Caco-2 (cell line): ENCODE data around the gene SEMA4D. TPM values are rescaled to one million over a fixed set of nuclear protein-coding genes. Genes with fewer than 3 reads are reported as not detected.
A peak's percentile ranks its signal among the peaks of the same experiment; 100 is the strongest.

Source experiments
- BruUV-seq: library from RNA; stranded (reverse); fragments of 400-500 nt; replicated peaks from 2 replicates; lab custom pipeline; 2021; lab: Mats Ljungman, UMichigan
- CTCF ChIA-PET: fragments of 300-600 bp; sonication (Branson Sonifier 250); formaldehyde crosslinking; loops from one replicate; lab custom pipeline; 2022; ENCODE audit warnings: antibody characterized with exemption; lab: Charles Lee
- POLR2A ChIA-PET: fragments of 300-600 bp; sonication (Branson Sonifier 250); formaldehyde crosslinking; loops from one replicate; lab custom pipeline; 2022; ENCODE audit warnings: antibody characterized with exemption; lab: Charles Lee
- DNase-seq, 2 experiments: peaks; one replicate each; pipeline versions ENCODE4 v3.0.0 to v3.0.0-alpha.2; 2020 to 2022
- H3K27me3 ChIP-seq: replicated peaks from 2 replicates; pipeline ENCODE4 v1.6.0; 2011; ENCODE audit warnings: low read length; ENCODE audit not compliant: control insufficient read depth, insufficient read depth
- H3K36me3 ChIP-seq: 2 replicates; pipeline ENCODE4 v1.5.1; 2011; ENCODE audit warnings: low read length; ENCODE audit not compliant: control insufficient read depth, insufficient read depth
- H3K4me1 ChIP-seq: fragments of 250-450 bp; sonication (Bioruptor Pico); 2 replicates; pipeline ENCODE4 v1.5.1; 2020; ENCODE audit warnings: mild to moderate bottlenecking
- H3K4me3 ChIP-seq: 2 replicates; pipeline ENCODE4 v1.5.1; 2011; ENCODE audit warnings: low read depth, mild to moderate bottlenecking, control low read depth, low read length
- H3K9me3 ChIP-seq: fragments of 250-450 bp; sonication (Bioruptor Pico); 2 replicates; pipeline ENCODE4 v1.5.1; 2020; ENCODE audit warnings: mild to moderate bottlenecking, moderate library complexity
- H3K27ac Mint-ChIP-seq: one replicate; pipeline ENCODE4 v1.8.0; 2022; ENCODE audit warnings: mixed read lengths; ENCODE audit not compliant: unreplicated experiment
- H3K27me3 Mint-ChIP-seq: one replicate; pipeline ENCODE4 v1.8.0; 2022; ENCODE audit warnings: mixed read lengths; ENCODE audit not compliant: insufficient read depth, unreplicated experiment
- H3K36me3 Mint-ChIP-seq: one replicate; pipeline ENCODE4 v1.8.0; 2022; ENCODE audit warnings: mild to moderate bottlenecking, mixed read lengths; ENCODE audit not compliant: insufficient read depth, unreplicated experiment
- H3K4me1 Mint-ChIP-seq: one replicate; pipeline ENCODE4 v1.8.0; 2022; ENCODE audit warnings: low read depth, mixed read lengths; ENCODE audit not compliant: unreplicated experiment
- H3K4me3 Mint-ChIP-seq: one replicate; pipeline ENCODE4 v1.8.0; 2022; ENCODE audit warnings: mild to moderate bottlenecking, moderate library complexity, mixed read lengths; ENCODE audit not compliant: unreplicated experiment
- H3K9me3 Mint-ChIP-seq: one replicate; pipeline ENCODE4 v1.8.0; 2022; ENCODE audit warnings: mixed read lengths; ENCODE audit not compliant: unreplicated experiment
- CTCF ChIP-seq, 2 experiments: fragments of 200-600 bp in 1 of 2; IDR thresholded peaks; 1 replicate in 1 of 2; 2 replicates in 1 of 2; pipeline versions ENCODE4 v1.5.1 to v1.8.0; 2011 to 2022; ENCODE audit warnings: antibody characterized with exemption in 1 of 2, control low read depth in 1 of 2, inconsistent platforms in 1 of 2, low read depth in 1 of 2, low read length in 1 of 2, mild to moderate bottlenecking in 1 of 2, moderate library complexity in 1 of 2; ENCODE audit not compliant: insufficient read depth in 1 of 2, severe bottlenecking in 1 of 2, unreplicated experiment in 1 of 2
- intact Hi-C: fragments of 100-400 bp; cut with micrococcal nuclease; formaldehyde crosslinking; loops from one replicate; pipeline ENCODE4 v1.10.0; 2022; ENCODE audit not compliant: unreplicated experiment
- total RNA-seq: library from RNA; stranded (reverse); gene quantifications from 2 replicates; pipeline ENCODE4 v1.2.3, GENCODE V29; 2022

The SEMA4D gene
- total RNA-seq, 1 experiment from 2014 or later, result 17.1 TPM

DNA sequence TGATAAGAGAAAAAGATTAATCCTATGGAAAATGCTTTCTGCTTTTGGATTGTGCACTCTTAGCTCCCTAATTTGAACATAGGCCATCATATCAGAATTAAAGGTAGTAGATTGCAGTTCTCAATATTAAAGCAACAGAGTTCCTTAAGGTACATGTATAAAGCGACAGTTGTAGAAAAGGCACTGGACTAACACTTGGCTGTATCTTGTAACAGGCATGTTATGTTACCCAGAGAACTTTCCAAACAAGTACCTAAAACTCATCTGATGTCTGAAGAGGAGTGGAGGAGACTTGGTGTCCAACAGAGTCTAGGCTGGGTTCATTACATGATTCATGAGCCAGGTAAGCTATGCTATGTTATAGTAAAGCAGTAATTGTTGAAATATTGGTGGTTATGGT lies 183.0 kb downstream of the SEMA4D start:
- POLR2A ChIA-PET, result no interaction called here
- Mint-ChIP-seq H3K27me3 (no peaks in the 10 kb centered on the region), H3K4me1 (peaks cover 8% of the 10 kb centered on the region), H3K36me3 (peaks cover 68% of the 10 kb centered on the region), H3K27ac (no peak overlapping the region), H3K4me3 (no peak overlapping the region), H3K9me3 (no peaks in the 10 kb centered on the region)
- Histone ChIP-seq H3K4me1 (peaks cover 5% of the 10 kb centered on the region; the same call in 1 of the 2 replicates), H3K9me3 (no peaks in the 10 kb centered on the region), H3K27me3 (no peaks in the 10 kb centered on the region), H3K4me3 (no peak overlapping the region), H3K36me3 (no peaks in the 10 kb centered on the region)
- no peak for TF ChIP-seq CTCF (IDR thresholded peaks at IDR 0.05; ENCODE audit: insufficient read depth in 1 of 2, low read depth in 1 of 2, low read length in 1 of 2, severe bottlenecking in 1 of 2, unreplicated experiment in 1 of 2)
- CTCF ChIA-PET, result no interaction called here
- no TSS peak for BruUV-seq
- intact Hi-C loops, result loop anchor here (10.0 kb wide), 1 partner anchor 130 kb away; no protein-coding TSS in a partner anchor
- DNase-seq, result no peak

DNA sequence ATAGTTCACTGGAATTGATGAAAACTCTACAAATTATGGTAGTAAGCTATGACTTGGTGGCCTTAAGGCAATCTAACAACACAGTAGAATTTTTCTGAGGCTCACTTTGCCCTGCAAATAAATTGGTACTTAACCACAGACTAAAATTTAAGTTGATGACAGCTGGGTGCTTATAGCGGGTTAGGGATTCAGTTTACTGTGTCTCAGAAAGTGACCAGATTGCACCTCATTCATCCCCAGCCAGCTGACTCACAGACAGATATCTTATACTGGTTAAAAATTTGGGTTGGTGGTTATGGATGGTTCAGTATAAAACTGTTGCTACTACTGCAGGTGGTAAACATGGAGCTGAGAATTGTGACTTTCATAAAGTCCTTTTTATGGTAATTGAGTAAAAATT lies 184.1 kb downstream of the SEMA4D start:
- no peak for TF ChIP-seq CTCF (IDR thresholded peaks at IDR 0.05; ENCODE audit: insufficient read depth in 1 of 2, low read depth in 1 of 2, low read length in 1 of 2, severe bottlenecking in 1 of 2, unreplicated experiment in 1 of 2)
- Histone ChIP-seq H3K27me3 (no peaks in the 10 kb centered on the region), H3K4me3 (peak overlapping the region; percentile 7; the same call in 1 of the 2 replicates), H3K4me1 (no peaks in the 10 kb centered on the region; the same call in 1 of the 2 replicates), H3K9me3 (no peaks in the 10 kb centered on the region), H3K36me3 (no peaks in the 10 kb centered on the region)
- H3K27me3 Mint-ChIP-seq, result no peaks in the 10 kb centered on the region
- no peak overlapping the region for H3K27ac Mint-ChIP-seq
- intact Hi-C loops, result loop anchor here (10.0 kb wide), 1 partner anchor 129 kb away; no protein-coding TSS in a partner anchor
- H3K4me3 Mint-ChIP-seq, result peak overlapping the region; percentile 80
- ChIA-PET CTCF (no interaction called here), POLR2A (no interaction called here)
- H3K4me1 Mint-ChIP-seq, result peaks cover 8% of the 10 kb centered on the region
- H3K36me3 Mint-ChIP-seq, result peaks cover 63% of the 10 kb centered on the region
- BruUV-seq, result no TSS peak
- no peak for DNase-seq
- H3K9me3 Mint-ChIP-seq, result no peaks in the 10 kb centered on the region

DNA sequence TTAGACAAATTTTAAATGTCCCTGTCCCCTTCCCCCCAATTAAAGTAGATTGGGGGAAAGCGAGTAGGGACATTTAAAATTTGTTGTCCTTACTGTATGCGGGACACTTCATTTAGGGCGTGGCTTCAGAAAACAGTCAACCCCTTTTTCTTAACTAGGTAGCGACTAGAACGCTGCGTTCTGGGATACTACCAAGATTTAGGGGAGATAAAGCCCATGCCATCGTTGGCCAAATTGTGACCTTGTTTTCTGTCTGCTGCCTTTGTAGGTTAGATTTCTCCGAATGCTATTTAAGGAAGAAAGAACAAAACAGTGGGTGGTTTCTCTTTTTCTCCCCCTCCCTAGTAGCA lies 185.7 kb downstream of the SEMA4D start:
- no peak for DNase-seq
- POLR2A ChIA-PET, result interaction anchor here (0.6 kb wide), 1 partner anchor 17 kb away, joined by 4 read pairs; no protein-coding TSS in a partner anchor
- H3K36me3 ChIP-seq, result no peaks in the 10 kb centered on the region
- no peaks in the 10 kb centered on the region for H3K9me3 ChIP-seq
- peak overlapping the region; percentile 80 for H3K4me3 Mint-ChIP-seq
- CTCF ChIA-PET, result no interaction called here
- intact Hi-C loops, result loop anchor here (10.0 kb wide), 1 partner anchor 127 kb away; no protein-coding TSS in a partner anchor
- peak overlapping the region; percentile 58 for H3K4me3 ChIP-seq
- H3K36me3 Mint-ChIP-seq, result peaks cover 48% of the 10 kb centered on the region
- no peaks in the 10 kb centered on the region for H3K27me3 ChIP-seq
- TF ChIP-seq CTCF (IDR thresholded peaks at IDR 0.05; ENCODE audit: insufficient read depth in 1 of 2, low read depth in 1 of 2, low read length in 1 of 2, severe bottlenecking in 1 of 2, unreplicated experiment in 1 of 2), result no peak
- no peak overlapping the region for H3K27ac Mint-ChIP-seq
- no peaks in the 10 kb centered on the region; the same call in 1 of the 2 replicates for H3K4me1 ChIP-seq
- H3K9me3 Mint-ChIP-seq, result no peaks in the 10 kb centered on the region
- H3K4me1 Mint-ChIP-seq, result peaks cover under 1% of the 10 kb centered on the region
- no peaks in the 10 kb centered on the region for H3K27me3 Mint-ChIP-seq
- BruUV-seq, result no TSS peak
